Calu3 (cell line): ENCODE data around the gene THAP2. TPM values are rescaled to one million over a fixed set of nuclear protein-coding genes. Genes with fewer than 3 reads are reported as not detected.

Source experiments
- BruUV-seq: library from RNA; stranded (reverse); fragments of 400-500 nt; replicated peaks from 2 replicates; lab custom pipeline; 2021; lab: Mats Ljungman, UMichigan
- CTCF ChIA-PET: fragments of 300-600 bp; sonication (Branson Sonifier 250); formaldehyde crosslinking; loops from one replicate; lab custom pipeline; 2022; ENCODE audit warnings: antibody characterized with exemption; lab: Charles Lee
- DNase-seq: peaks from one replicate; pipeline ENCODE4 v3.0.0; 2022
- H3K27ac Mint-ChIP-seq: one replicate; pipeline ENCODE4 v1.8.0; 2022; ENCODE audit warnings: mixed read lengths; ENCODE audit not compliant: unreplicated experiment
- H3K27me3 Mint-ChIP-seq: one replicate; pipeline ENCODE4 v1.8.0; 2022; ENCODE audit warnings: mixed read lengths; ENCODE audit not compliant: unreplicated experiment
- H3K36me3 Mint-ChIP-seq: one replicate; pipeline ENCODE4 v1.8.0; 2022; ENCODE audit warnings: mild to moderate bottlenecking, moderate library complexity, mixed read lengths; ENCODE audit not compliant: insufficient read depth, unreplicated experiment
- H3K4me1 Mint-ChIP-seq: one replicate; pipeline ENCODE4 v1.8.0; 2022; ENCODE audit warnings: mild to moderate bottlenecking, low read depth, mixed read lengths; ENCODE audit not compliant: unreplicated experiment
- H3K4me3 Mint-ChIP-seq: one replicate; pipeline ENCODE4 v1.8.0; 2022; ENCODE audit warnings: mild to moderate bottlenecking, low read depth, moderate library complexity, mixed read lengths; ENCODE audit not compliant: unreplicated experiment
- H3K9me3 Mint-ChIP-seq: one replicate; pipeline ENCODE4 v1.8.0; 2022; ENCODE audit warnings: low read depth, mixed read lengths; ENCODE audit not compliant: unreplicated experiment
- CTCF ChIP-seq: fragments of 200-600 bp; IDR thresholded peaks from one replicate; pipeline ENCODE4 v1.8.0; 2022; ENCODE audit warnings: antibody characterized with exemption; ENCODE audit not compliant: unreplicated experiment
- intact Hi-C: fragments of 100-400 bp; cut with micrococcal nuclease; formaldehyde crosslinking; loops from one replicate; pipeline ENCODE4 v1.10.0; 2022; ENCODE audit not compliant: unreplicated experiment
- total RNA-seq: library from RNA; stranded (reverse); gene quantifications from 2 replicates; pipeline ENCODE4 v1.2.3, GENCODE V29; 2022

THAP2 gene
- total RNA-seq, 1 experiment from 2014 or later = 9.6 TPM

- no peak for DNase-seq
- intact Hi-C loops = no loop called here
- Mint-ChIP-seq H3K4me1 (no peaks in the 10 kb centered on the region), H3K36me3 (peaks cover 46% of the 10 kb centered on the region), H3K9me3 (no peaks in the 10 kb centered on the region), H3K4me3 (no peak overlapping the region), H3K27me3 (no peaks in the 10 kb centered on the region), H3K27ac (no peak overlapping the region)
- BruUV-seq = no TSS peak
- CTCF ChIA-PET = interaction anchor here (0.7 to 1.2 kb wide), 3 partner anchors 10 to 211 kb away, joined by 3 to 5 read pairs (median 3); no protein-coding TSS in a partner anchor
- TF ChIP-seq CTCF = no peak
These were observed 37.3 kb upstream of the THAP2 start for GRCh38 chr12:71626768-71627167.

- Mint-ChIP-seq H3K4me1 (no peaks in the 10 kb centered on the region), H3K4me3 (no peak overlapping the region), H3K27me3 (no peaks in the 10 kb centered on the region), H3K27ac (no peak overlapping the region), H3K36me3 (peaks cover 48% of the 10 kb centered on the region), H3K9me3 (no peaks in the 10 kb centered on the region)
- no TSS peak for BruUV-seq
- intact Hi-C loops = no loop called here
- no peak for TF ChIP-seq CTCF
- no peak for DNase-seq
- CTCF ChIA-PET = interaction anchor here (0.7 to 1.2 kb wide), 4 partner anchors 9 to 212 kb away, joined by 3 to 5 read pairs (median 3); no protein-coding TSS in a partner anchor
These were observed 36.6 kb upstream of the THAP2 start for GRCh38 chr12:71627438-71628002.

GRCh38 chr12:71636704-71637115, 27.4 kb upstream of the THAP2 start:
- Mint-ChIP-seq H3K27me3 (no peaks in the 10 kb centered on the region), H3K36me3 (peaks cover 65% of the 10 kb centered on the region), H3K9me3 (no peaks in the 10 kb centered on the region), H3K27ac (peak overlapping the region; percentile 55), H3K4me3 (no peak overlapping the region), H3K4me1 (no peaks in the 10 kb centered on the region)
- TF ChIP-seq CTCF = peak; percentile 82
- peak; percentile 38 for DNase-seq
- BruUV-seq = no TSS peak
- CTCF ChIA-PET = interaction anchor here (0.5 to 1.2 kb wide), 12 partner anchors 8 to 363 kb away, joined by 3 to 26 read pairs (median 5); partner anchors contain the start of gene TMEM19
- intact Hi-C loops = loop anchor here (2.0 kb wide), 1 partner anchor 220 kb away; no protein-coding TSS in a partner anchor

- CTCF ChIA-PET = interaction anchor here (0.6 to 1.3 kb wide), 2 partner anchors 65 to 108 kb away, joined by 5 read pairs; no protein-coding TSS in a partner anchor
- Mint-ChIP-seq H3K9me3 (no peaks in the 10 kb centered on the region), H3K4me3 (no peak overlapping the region), H3K4me1 (no peaks in the 10 kb centered on the region), H3K27me3 (no peaks in the 10 kb centered on the region), H3K36me3 (peaks cover 61% of the 10 kb centered on the region), H3K27ac (no peak overlapping the region)
- intact Hi-C loops = loop anchor here (2.0 kb wide), 1 partner anchor 108 kb away; no protein-coding TSS in a partner anchor
- TF ChIP-seq CTCF = no peak
- no peak for DNase-seq
- no TSS peak for BruUV-seq
These were observed 25.6 kb upstream of the THAP2 start for GRCh38 chr12:71638499-71638898.
